GM11168 (cell line): Measurements from ENCODE around the gene GOLGA1.
"Not testable (repeated sequence)": the region's sequence is repeated elsewhere in the genome, so short reads cannot be mapped to it uniquely, and the experiment has no call there.

ENCODE experiments used
- in situ Hi-C: fragments of 300-500 bp; cut with MboI; formaldehyde crosslinking; loops from one replicate; pipeline ENCODE4 v1.12.0; 2022; ENCODE audit warnings: low sequenced_read_pairs; ENCODE audit not compliant: unreplicated experiment

GOLGA1 gene

DNA sequence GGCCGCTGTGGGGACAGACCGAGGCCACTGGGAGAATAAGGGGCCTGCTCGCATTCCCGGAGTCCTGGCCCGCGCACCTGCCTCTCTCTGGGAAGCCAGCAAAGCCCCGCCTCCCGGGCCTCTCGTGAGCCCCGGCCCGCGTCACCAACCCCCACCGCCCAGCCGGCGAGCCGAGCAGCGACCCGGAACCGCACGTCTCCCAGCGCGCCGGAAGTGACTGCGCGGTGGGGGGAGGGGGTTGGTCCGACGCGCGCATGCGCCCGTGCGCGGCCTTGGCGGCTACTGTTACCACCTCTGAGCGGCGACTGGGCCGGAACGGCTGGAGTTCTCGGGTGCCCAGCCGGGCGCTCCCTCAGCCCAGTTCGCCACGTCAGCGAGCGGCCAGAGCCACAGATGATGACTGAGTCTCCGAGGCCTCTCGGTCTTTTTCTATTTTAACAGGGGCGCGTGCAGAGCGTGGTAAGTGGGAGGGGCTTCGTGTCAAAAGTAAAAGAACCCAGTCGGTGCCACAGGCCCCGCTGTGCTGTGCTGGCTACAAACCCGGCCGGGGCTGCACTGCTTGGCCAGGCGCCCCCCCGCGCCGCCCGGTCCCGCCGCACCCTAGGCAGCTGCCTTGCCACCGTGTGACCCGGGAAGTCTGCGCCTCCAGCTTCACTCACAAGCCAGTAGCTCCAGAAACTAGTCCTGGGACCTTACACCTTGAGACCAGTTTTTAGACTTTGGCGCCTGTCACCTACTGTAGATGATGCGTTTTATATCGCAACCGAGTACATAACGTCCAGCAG, at the start of gene GOLGA1:
TSS of gene GOLGA1 (minus strand) at position 190 of the 785 bp plus-strand sequence. CDS start 2,372 bp downstream, outside the sequence.
- in situ Hi-C loops, result no loop called here

GRCh38 chr9:124983698-124984097, 42.8 kb upstream of the GOLGA1 start:
- in situ Hi-C loops, result no loop called here

GRCh38 chr9:124980431-124980830, 39.5 kb upstream of the GOLGA1 start:
- in situ Hi-C loops, result no loop called here

DNA sequence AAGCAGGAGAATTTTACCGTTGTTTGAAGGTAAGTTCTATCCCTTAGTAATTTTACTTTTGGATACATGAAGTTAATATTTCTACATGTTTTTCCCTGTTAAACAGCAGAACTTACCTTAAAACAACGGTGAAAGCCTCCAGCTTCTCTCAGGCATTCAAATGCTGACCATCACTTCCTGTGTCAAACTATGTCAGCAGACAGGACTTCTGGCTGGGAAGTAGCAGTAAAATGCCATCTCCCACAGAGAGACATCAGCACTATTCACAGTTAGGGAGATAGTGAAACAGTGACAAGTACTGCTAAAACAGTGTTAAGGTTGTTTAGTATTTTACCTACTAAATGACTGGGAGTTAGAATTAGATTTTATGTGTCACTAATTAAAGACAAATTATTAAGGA, 34.2 kb upstream of the GOLGA1 start:
- in situ Hi-C loops, result no loop called here

DNA sequence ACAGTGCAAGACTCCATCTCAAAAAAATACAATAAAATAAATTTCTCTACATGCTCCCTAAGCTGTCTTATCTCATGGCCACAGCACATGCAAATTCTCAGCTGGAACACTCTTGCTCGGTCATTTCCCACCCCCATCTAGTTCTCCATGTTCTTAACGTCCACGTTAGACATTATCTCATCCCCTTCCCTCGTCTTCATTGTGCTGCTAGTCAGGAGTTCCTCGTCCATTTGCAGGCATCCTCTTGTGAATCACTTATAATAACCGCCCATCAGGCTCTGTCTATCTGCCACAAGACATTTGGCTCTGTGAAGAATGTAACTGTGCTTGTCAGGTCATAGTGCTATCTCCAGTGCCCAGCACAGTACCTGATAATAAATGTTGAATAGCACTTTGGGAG, 32.9 kb upstream of the GOLGA1 start:
- in situ Hi-C loops, result no loop called here

DNA sequence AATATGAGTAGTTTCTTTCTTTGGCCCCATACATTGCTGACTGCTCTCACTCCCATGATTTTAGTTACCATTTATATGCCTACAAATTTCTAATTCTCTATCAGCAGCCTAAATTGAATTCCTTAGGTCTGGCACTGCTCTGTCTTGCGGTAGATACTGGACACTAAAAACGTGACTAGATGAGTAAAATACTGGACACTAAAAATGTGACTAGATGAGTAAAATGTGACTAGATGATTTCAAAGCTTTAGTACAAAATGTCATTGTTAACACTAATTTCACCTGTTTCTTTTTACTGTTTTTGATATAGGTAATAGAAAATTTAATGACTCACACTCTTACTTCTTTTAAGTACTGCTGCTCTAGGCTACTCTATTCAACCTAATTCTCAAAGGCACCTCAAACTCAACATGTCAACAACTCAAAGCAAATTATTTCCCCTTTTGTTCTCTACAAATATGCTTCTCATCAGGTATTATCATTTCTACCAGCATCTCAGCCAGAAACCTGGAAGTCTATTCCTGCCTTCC, 31.4 kb upstream of the GOLGA1 start:
- in situ Hi-C loops, result no loop called here

DNA sequence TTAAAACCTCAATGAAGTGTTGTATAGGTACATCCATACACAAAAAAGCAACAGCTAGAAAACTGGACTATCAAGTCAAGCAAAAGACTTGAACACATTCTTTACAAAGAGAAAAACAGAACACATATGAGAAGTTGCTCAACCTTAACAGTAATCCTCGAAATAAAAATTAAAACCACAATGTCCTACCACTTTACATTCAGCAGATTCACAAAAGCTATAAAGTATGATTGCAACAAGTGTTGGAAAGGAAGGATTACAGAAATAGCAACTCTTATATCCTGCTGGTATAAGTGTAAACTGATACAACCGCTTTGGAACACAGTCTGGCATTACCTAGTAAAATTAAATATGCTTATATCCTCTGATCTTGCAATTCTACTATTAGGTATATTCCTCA, 28.5 kb upstream of the GOLGA1 start:
- in situ Hi-C loops, result no loop called here

DNA sequence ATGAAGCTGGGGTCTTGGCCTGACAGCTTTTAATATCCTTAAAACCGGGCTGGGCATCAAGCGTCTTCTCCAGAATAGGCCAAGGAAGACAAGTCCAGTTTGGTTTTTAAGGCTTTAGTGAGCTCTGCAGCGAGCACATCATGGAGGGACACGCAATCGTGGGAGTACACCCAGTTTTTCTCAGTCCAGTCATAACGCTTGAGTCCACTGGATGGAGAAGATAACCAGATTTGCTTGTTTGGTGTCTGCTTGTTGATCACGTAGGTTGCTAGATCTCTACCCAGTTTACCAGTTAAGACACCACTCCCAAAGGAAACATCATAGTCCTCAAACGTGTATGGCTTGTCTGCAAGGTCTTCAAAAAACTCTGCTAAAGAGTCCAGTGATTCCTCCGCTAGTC, 27.4 kb upstream of the GOLGA1 start:
- in situ Hi-C loops, result no loop called here

GRCh38 chr9:124965775-124966568, 25.1 kb upstream of the GOLGA1 start:
- in situ Hi-C loops, result not testable (repeated sequence)

DNA sequence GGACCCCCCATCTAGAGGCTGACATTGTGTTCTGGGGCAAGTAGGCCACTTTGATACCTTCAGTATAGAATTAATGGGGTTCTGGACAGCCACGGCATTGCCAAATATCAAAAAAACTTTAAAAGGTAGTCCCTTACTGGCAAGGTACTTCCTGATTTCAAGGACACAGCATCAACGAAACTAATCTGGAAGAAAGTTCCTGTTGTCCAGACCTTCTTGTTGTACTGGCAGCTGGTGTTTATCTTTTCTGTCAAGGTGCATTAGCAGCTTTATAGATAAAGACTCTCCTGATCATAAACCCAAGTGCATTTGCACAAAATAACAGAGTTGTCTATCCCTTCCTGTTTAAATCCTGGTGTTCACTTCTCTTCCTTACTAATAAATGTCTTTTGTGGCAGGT, 23.7 kb upstream of the GOLGA1 start:
- in situ Hi-C loops, result no loop called here

GRCh38 chr9:124964056-124964455, 23.2 kb upstream of the GOLGA1 start:
- in situ Hi-C loops, result no loop called here

GRCh38 chr9:124960409-124960752, 19.5 kb upstream of the GOLGA1 start:
- in situ Hi-C loops, result no loop called here

- in situ Hi-C loops, result not testable (repeated sequence)
Measured at GRCh38 chr9:124959671-124960408, 19.0 kb upstream of the GOLGA1 start.

- in situ Hi-C loops, result no loop called here
Measured at GRCh38 chr9:124954255-124954654, 13.4 kb upstream of the GOLGA1 start.

DNA sequence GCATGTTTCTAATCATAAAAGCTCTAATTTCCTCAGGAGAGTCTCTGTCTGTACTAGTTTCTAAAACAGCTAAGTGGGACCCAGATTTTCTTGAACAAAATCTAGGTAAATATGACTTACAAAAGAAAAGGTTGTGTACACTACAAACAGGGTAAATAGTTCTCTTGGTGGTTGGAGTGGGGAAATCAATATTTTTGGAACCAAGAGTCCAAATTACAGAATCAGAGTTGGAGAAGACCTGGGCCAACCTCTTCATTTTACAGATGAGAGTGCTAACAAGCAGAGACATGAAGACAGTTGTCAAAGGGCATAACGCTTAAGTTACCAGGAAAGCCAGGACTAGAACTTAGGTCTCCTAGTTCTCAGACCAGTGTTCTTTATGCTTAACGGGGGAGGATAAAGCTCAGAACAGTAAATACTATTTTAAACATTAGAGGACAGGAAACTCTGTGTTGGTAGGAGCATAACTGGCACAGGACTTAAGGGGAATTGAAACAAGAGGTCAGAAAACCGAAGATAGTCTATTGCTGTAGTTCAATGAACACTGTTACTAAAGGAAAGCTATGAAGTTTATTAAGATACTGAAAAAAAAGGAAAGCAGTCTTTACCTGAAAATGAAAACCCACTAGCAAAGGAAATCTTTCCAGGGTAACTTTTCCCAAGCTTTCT, 9.3 kb upstream of the GOLGA1 start:
- in situ Hi-C loops, result no loop called here

GRCh38 chr9:124949387-124949786, 8.5 kb upstream of the GOLGA1 start:
- in situ Hi-C loops, result no loop called here

- in situ Hi-C loops, result no loop called here
Measured at GRCh38 chr9:124947727-124948391, 7.0 kb upstream of the GOLGA1 start.

GRCh38 chr9:124946167-124946566, 5.3 kb upstream of the GOLGA1 start:
- in situ Hi-C loops, result no loop called here

DNA sequence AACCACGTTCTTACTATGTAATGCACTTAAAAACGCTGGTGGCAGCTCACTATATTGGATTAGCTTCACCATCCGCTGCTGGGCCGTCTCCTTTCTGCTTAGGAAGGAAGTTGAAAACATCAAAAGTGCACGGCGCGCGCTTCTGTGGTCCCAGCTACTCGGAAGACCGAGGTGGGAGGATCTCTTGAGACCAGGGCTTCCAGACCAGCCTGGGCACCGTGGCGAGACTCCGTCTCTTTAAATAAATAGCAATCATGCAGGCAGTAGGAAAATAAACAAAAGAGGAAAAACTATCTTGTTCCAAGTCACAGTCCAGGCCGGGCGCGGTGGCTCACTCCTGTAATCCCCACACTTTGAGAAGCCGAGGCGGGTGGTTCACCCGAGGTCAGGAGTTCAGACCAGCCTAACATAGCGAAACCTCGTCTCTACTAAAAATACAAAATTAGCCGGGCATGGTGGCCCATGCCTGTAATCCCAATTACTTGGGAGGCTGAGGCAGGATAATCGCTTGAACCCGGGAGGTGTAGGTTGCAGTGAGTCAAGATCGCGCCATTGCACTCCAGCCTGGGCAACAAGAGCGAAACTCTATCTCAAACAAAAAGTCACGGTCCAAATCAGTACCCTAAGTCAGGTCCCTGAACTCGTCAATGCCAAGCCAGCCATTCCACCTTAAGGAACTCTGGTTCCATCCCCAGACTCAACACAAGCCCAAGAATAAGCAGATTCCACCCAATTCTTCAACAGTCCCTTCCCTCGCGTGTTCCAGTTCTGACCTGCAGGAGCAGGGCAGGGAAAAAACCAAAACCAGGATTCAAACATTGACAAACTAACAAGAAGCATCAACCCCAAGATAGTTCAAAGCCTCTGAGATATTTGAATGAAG, 1.0 kb upstream of the GOLGA1 start:
- in situ Hi-C loops, result no loop called here
